GM12801 (cell line): Measurements from ENCODE around the gene CA12.

ENCODE experiments used
- TF ChIP-seq, protein P1 (sequence below): IDR thresholded peaks from one replicate; pipeline ENCODE4 v1.5.1; 2011; ENCODE audit warnings: control low read depth; ENCODE audit not compliant: insufficient read length; ENCODE audit errors: extremely low read depth

The CA12 gene

DNA sequence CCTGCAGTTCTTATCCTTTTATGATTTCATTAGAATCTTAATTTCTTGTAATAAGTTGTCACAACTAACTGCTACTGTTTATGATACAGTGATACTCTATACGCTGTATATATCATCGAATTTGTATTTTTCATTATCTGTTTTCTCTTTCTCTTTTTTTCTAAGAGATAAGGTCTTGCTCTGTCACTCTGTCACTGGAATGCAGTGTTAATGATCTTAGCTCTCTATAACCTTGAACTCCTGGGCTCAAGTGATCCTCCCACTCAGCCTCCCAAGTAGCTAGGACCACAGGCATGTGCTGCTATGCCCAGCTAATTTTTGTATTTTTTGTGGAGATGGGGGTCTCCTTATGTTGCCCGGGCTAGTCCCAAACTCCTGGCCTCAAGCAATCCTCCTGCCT, 89.4 kb downstream of the CA12 start:
- TF ChIP-seq, protein P1, sequence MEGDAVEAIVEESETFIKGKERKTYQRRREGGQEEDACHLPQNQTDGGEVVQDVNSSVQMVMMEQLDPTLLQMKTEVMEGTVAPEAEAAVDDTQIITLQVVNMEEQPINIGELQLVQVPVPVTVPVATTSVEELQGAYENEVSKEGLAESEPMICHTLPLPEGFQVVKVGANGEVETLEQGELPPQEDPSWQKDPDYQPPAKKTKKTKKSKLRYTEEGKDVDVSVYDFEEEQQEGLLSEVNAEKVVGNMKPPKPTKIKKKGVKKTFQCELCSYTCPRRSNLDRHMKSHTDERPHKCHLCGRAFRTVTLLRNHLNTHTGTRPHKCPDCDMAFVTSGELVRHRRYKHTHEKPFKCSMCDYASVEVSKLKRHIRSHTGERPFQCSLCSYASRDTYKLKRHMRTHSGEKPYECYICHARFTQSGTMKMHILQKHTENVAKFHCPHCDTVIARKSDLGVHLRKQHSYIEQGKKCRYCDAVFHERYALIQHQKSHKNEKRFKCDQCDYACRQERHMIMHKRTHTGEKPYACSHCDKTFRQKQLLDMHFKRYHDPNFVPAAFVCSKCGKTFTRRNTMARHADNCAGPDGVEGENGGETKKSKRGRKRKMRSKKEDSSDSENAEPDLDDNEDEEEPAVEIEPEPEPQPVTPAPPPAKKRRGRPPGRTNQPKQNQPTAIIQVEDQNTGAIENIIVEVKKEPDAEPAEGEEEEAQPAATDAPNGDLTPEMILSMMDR, result no peak

DNA sequence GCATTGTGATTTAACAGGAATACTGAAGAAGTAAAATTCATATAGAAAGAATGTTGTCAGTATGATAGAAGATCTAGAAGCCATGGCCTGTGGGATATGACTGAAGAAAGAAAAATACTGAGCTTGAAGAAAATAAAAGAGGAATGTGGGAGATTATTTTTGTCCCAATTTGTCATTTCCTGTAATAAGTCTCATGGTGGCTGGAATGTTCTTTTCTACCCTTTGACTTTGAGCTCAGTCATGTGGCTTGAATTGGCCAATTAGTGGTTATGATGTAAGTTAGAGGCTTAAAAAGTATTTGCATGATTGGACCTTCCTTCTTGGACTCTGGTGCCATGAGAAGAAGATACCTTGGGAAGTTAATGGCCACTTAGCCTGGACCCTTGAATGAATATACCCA, 90.1 kb downstream of the CA12 start:
- TF ChIP-seq, protein P1, result no peak

DNA sequence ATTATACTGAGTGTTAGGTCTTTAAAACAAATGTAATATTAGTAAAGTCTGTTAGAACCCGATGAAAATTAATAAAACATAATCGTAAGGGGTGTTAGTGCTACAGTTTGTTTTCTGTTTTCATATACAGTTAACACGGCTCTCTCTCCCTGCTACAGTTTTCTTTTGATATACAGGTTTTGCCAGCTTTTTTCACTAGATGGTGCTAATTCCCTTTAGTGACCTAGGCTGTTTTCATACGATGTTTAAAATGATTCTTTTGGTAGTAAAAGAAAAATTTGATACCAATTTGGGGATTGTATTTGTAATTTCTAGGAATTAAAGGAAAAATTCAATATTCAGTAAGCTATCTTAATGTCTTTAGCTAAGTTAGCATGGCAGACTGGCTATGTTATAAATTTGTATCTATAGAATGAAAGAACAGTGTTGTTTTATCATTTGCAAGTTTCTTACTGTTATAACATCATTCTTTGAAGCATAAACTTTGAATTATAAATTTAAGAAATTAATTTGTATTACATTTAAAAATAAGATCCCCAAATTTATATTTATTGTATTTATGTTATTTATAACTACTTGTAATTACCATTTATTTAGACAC, 92.8 kb downstream of the CA12 start:
- TF ChIP-seq, protein P1, result no peak

DNA sequence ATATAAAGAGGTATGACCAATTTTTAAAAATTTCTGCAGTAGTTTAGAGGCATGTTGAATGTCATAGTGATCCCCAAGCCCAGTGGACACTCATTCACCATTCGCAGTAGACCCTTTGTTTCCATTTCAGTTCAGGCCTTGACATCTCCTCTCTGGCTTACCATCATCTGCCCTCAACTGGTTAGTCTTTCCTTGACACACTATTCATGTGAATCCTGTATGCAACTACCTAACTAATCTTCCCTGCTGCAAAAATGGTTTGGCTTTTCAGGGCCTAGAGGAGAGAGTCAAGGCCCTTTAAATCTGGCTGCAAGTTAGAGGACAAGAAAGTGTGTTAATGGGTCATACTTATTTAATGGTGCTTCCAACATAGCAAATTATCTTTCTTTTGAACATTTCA, 93.3 kb downstream of the CA12 start:
- TF ChIP-seq, protein P1, result no peak

DNA sequence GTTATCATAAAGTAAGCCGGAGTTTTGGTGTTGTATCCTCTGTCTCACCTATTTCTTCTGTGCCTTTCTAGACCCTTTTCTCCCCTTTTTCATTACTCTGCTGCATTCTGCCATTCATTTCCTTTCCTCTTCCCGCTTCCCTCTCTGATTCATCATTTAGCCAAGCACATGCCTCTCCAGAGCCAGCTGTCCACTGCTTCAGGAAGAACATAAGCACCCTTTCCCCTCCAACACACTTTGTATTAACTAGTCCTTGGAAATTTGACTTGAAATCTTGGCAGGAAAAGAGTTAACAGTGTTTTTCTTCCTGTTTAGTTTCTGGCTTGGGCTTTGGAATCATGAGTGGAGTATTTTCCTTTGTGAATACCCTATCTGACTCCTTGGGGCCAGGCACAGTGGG, 94.5 kb downstream of the CA12 start:
- TF ChIP-seq, protein P1, result no peak

DNA sequence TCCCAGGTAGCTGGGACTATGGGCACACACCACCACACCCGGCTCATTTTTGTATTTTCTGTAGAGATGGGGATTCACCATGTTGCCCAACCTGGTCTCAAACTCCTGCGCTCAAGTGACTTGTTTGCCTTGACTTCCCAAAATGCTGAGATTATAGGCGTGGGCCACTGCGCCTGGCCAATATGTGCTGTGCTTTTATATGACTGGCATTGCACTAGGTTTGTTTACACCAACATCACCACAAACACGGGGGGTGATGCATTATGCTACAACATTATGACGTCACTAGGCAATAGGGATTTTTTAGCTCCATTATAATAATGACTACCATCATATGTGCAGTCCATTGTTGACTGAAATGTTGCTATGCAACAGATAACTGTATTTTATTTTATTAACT, 97.3 kb downstream of the CA12 start:
- TF ChIP-seq, protein P1, result no peak

DNA sequence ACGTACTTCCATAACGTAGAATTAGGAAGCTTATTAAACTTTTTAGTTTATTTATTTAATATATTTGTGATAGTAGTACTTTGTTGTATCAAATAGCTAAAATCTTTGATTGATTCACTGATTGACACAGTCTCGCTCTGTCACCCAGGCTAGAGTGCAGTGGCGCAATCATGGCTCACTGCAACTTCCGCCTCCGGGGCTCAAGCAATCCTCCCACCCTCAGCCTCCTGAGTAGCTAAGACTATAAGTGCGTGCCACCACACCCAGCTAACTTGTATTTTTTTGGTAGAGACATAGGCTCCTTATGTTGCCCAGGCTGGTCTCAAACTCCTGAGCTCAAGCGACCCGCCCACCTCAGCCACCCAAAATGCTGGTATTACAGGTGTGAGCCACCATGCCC, 98.5 kb downstream of the CA12 start:
- TF ChIP-seq, protein P1, result no peak

DNA sequence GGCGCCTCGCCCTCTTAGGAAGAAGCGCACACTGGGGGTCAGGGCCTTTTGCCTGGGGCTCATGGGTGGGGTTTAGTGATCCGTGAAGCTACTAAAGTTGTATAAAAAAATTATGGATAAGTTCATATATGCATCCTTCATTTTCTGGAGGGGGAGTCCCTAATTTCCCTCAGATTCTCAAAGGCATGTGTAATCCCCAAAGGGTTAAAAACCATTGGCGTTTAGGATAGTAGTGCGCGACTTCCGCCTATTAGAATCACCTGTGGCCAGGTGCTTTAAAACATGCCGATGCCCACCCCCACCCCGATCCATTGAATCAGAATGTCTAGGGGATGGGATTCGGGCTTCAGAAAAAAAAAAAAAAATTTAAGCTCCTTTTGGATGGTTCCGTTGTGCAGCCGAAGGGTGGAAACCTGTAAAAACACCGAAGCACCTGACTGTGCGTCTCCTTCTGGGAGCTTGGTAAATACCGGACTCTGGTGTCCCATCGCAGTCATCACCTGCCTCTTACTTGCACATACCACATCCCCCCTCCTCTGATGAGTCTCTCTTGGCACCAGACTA, 103.7 kb downstream of the CA12 start:
- TF ChIP-seq, protein P1, result no peak
